ENCODE measurements around the gene RPL18A.

RPL18A gene

GRCh38 chr19:17855280-17856152 lies 4.2 kb upstream of the RPL18A start:
- H4K91ac ChIP-seq (ENCODE audit: low read length): no peak overlapping the region
- no peaks in the 10 kb centered on the region for H3K9me3 ChIP-seq (ENCODE audit: control insufficient read depth, low read length)
- no peaks in the 10 kb centered on the region for H3K4me1 ChIP-seq (ENCODE audit: control insufficient read depth, insufficient read depth, low read depth, low read length)
- H2BK5ac ChIP-seq (ENCODE audit: low read depth, low read length, poor library complexity, severe bottlenecking): no peak overlapping the region
- WGBS: 14% methylated on average over 29 of the region's 29 CpGs
- H3K79me1 ChIP-seq (replicated peaks; ENCODE audit: low read length, poor library complexity, severe bottlenecking): no peaks in the 10 kb centered on the region
- peak; percentile 66 for DNase-seq
- no peak overlapping the region for H3K4me3 ChIP-seq (ENCODE audit: insufficient read depth in 1 of 2, low read depth in 1 of 2, low read length in 2 of 2)
- H2AK5ac ChIP-seq (ENCODE audit: low read length, severe bottlenecking): no peak overlapping the region
- H3K18ac ChIP-seq (ENCODE audit: low read depth in 1 of 2, low read length in 2 of 2): no peak overlapping the region
- H2BK15ac ChIP-seq (ENCODE audit: low read depth, poor library complexity, severe bottlenecking): no peak overlapping the region
- H2BK120ac ChIP-seq (ENCODE audit: low read depth, low read length): no peak overlapping the region
- H3K4me2 ChIP-seq (ENCODE audit: low read length, poor library complexity, severe bottlenecking): no peak overlapping the region
- H3K36me3 ChIP-seq (ENCODE audit: control insufficient read depth in 1 of 2, insufficient read depth in 2 of 2, low read depth in 1 of 2, low read length in 2 of 2): no peaks in the 10 kb centered on the region
- H3K27ac ChIP-seq (ENCODE audit: low read length, poor library complexity, severe bottlenecking): no peak overlapping the region
- H2BK12ac ChIP-seq (ENCODE audit: low read length in 2 of 2): peak overlapping the region in 1 of 2 experiments; percentile 60
- no peak overlapping the region for H3K23ac ChIP-seq (ENCODE audit: low read length in 2 of 2)
- H4K8ac ChIP-seq (ENCODE audit: low read length): peak overlapping the region; percentile 65
- H3K27me3 ChIP-seq (ENCODE audit: control insufficient read depth in 1 of 2, insufficient read depth in 1 of 2, low read length in 2 of 2): peaks cover 0 to 2% of the 10 kb centered on the region in 2 experiments
- H3K4ac ChIP-seq (ENCODE audit: low read depth in 1 of 2, low read length in 2 of 2): no peak overlapping the region
- H3K14ac ChIP-seq (ENCODE audit: low read length in 2 of 2): peak overlapping the region in 1 of 2 experiments; percentile 35
- H2AFZ ChIP-seq (ENCODE audit: low read depth, low read length): no peak overlapping the region
- no peak overlapping the region for H3K9ac ChIP-seq (ENCODE audit: low read length)

DNA sequence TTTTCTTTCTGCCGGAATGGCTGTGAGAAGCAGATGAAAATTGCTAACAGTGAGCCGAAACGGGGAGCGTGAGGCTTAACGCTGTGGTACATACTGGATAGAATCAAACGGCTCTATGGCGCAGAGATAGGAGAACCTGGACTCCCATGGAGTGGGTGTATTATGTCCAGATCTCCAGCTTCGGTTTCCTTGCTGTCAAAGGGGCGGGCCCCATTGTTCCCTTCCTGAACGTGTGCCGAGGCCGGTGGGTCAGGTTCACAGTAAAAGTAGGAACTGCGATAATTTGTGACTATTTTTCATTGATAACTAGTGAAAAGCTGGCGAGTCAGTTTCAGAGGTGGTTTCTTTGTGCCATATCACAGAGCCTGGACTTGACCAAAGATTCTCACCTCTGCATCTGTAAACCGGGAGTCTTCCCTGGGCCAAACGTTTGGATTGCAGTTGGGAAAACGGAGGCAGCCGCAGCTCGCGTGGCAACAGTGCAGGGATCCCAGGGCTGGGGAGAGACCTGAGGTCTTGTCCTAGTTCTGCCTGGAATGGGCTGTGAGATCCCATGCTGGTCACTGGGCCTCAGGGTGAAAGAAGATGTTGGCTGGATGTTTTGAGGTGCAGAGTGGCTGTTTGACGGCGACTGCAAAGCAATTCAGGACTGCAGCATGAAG lies 752 bp downstream of the RPL18A start:
- under 1% methylated on average over 21 of the region's 22 CpGs for WGBS
- peak overlapping the region; percentile 30 for H3K27ac ChIP-seq (ENCODE audit: low read length, poor library complexity, severe bottlenecking)
- peak overlapping the region; percentile 35 for H4K8ac ChIP-seq (ENCODE audit: low read length)
- H3K23ac ChIP-seq (ENCODE audit: low read length in 2 of 2): peak overlapping the region in 1 of 2 experiments; percentile 71
- peaks cover 40 to 47% of the 10 kb centered on the region in 2 experiments for H3K36me3 ChIP-seq (ENCODE audit: control insufficient read depth in 1 of 2, insufficient read depth in 2 of 2, low read depth in 1 of 2, low read length in 2 of 2)
- no peak overlapping the region for H2BK12ac ChIP-seq (ENCODE audit: low read length in 2 of 2)
- no peaks in the 10 kb centered on the region for H3K9me3 ChIP-seq (ENCODE audit: control insufficient read depth, low read length)
- H2BK5ac ChIP-seq (ENCODE audit: low read depth, low read length, poor library complexity, severe bottlenecking): peak overlapping the region; percentile 86
- peak overlapping the region; percentile 72 for H2AK5ac ChIP-seq (ENCODE audit: low read length, severe bottlenecking)
- H3K18ac ChIP-seq (ENCODE audit: low read depth in 1 of 2, low read length in 2 of 2): peak overlapping the region; percentile 68 to 89
- no peaks in the 10 kb centered on the region for H3K79me1 ChIP-seq (replicated peaks; ENCODE audit: low read length, poor library complexity, severe bottlenecking)
- no peak overlapping the region for H3K14ac ChIP-seq (ENCODE audit: low read length in 2 of 2)
- peaks cover 25% of the 10 kb centered on the region for H3K4me1 ChIP-seq (ENCODE audit: control insufficient read depth, insufficient read depth, low read depth, low read length)
- H3K4ac ChIP-seq (ENCODE audit: low read depth in 1 of 2, low read length in 2 of 2): peak overlapping the region; percentile 57 to 92
- DNase-seq: no peak
- no peak overlapping the region for H2AFZ ChIP-seq (ENCODE audit: low read depth, low read length)
- H3K9ac ChIP-seq (ENCODE audit: low read length): peak overlapping the region; percentile 99
- peak overlapping the region; percentile 80 for H3K4me2 ChIP-seq (ENCODE audit: low read length, poor library complexity, severe bottlenecking)
- H3K4me3 ChIP-seq (ENCODE audit: insufficient read depth in 1 of 2, low read depth in 1 of 2, low read length in 2 of 2): peak overlapping the region; percentile 83 to 100
- H2BK120ac ChIP-seq (ENCODE audit: low read depth, low read length): no peak overlapping the region
- peak overlapping the region; percentile 46 for H4K91ac ChIP-seq (ENCODE audit: low read length)
- no peak overlapping the region for H2BK15ac ChIP-seq (ENCODE audit: low read depth, poor library complexity, severe bottlenecking)
- no peaks in the 10 kb centered on the region for H3K27me3 ChIP-seq (ENCODE audit: control insufficient read depth in 1 of 2, insufficient read depth in 1 of 2, low read length in 2 of 2)

DNA sequence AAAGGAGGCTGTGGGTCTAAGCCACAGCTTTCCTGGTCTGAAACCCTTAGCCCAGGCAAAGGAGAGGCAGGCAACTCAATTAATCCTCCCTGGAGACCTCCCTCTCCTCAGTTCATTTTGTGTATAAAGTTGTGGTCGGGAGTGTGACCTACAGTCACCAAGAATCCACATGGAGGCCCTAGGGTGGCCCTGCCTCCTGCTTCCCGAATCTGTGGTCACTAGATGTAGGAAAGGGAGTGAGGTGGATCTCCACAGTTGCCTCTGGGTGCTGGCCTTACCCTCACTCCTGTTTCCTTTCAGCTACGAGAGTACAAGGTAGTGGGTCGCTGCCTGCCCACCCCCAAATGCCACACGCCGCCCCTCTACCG lies 1.3 kb downstream of the RPL18A start:
- DNase-seq: peak; percentile 50
- peaks cover 25% of the 10 kb centered on the region for H3K4me1 ChIP-seq (ENCODE audit: control insufficient read depth, insufficient read depth, low read depth, low read length)
- H3K36me3 ChIP-seq (ENCODE audit: control insufficient read depth in 1 of 2, insufficient read depth in 2 of 2, low read depth in 1 of 2, low read length in 2 of 2): peaks cover 46 to 51% of the 10 kb centered on the region in 2 experiments
- H3K14ac ChIP-seq (ENCODE audit: low read length in 2 of 2): no peak overlapping the region
- H2BK5ac ChIP-seq (ENCODE audit: low read depth, low read length, poor library complexity, severe bottlenecking): no peak overlapping the region
- peak overlapping the region in 1 of 2 experiments; percentile 14 for H3K23ac ChIP-seq (ENCODE audit: low read length in 2 of 2)
- H3K18ac ChIP-seq (ENCODE audit: low read depth in 1 of 2, low read length in 2 of 2): peak overlapping the region in 1 of 2 experiments; percentile 1
- H3K4me3 ChIP-seq (ENCODE audit: insufficient read depth in 1 of 2, low read depth in 1 of 2, low read length in 2 of 2): peak overlapping the region; percentile 83 to 100
- H3K9me3 ChIP-seq (ENCODE audit: control insufficient read depth, low read length): no peaks in the 10 kb centered on the region
- no peak overlapping the region for H3K27ac ChIP-seq (ENCODE audit: low read length, poor library complexity, severe bottlenecking)
- H4K8ac ChIP-seq (ENCODE audit: low read length): no peak overlapping the region
- H2AK5ac ChIP-seq (ENCODE audit: low read length, severe bottlenecking): no peak overlapping the region
- H4K91ac ChIP-seq (ENCODE audit: low read length): no peak overlapping the region
- peak overlapping the region; percentile 99 for H3K9ac ChIP-seq (ENCODE audit: low read length)
- 14% methylated on average over 2 of the region's 7 CpGs for WGBS
- H3K79me1 ChIP-seq (replicated peaks; ENCODE audit: low read length, poor library complexity, severe bottlenecking): no peaks in the 10 kb centered on the region
- no peak overlapping the region for H2BK15ac ChIP-seq (ENCODE audit: low read depth, poor library complexity, severe bottlenecking)
- no peak overlapping the region for H2AFZ ChIP-seq (ENCODE audit: low read depth, low read length)
- no peaks in the 10 kb centered on the region for H3K27me3 ChIP-seq (ENCODE audit: control insufficient read depth in 1 of 2, insufficient read depth in 1 of 2, low read length in 2 of 2)
- peak overlapping the region; percentile 80 for H3K4me2 ChIP-seq (ENCODE audit: low read length, poor library complexity, severe bottlenecking)
- no peak overlapping the region for H2BK120ac ChIP-seq (ENCODE audit: low read depth, low read length)
- H3K4ac ChIP-seq (ENCODE audit: low read depth in 1 of 2, low read length in 2 of 2): peak overlapping the region in 1 of 2 experiments; percentile 14
- no peak overlapping the region for H2BK12ac ChIP-seq (ENCODE audit: low read length in 2 of 2)
